GM21737 (cell line): ENCODE results near the gene PNMA8C.
"Not testable (repeated sequence)": the region's sequence is repeated elsewhere in the genome, so short reads cannot be mapped to it uniquely, and the experiment has no call there.

Experiments
- ATAC-seq: cut with Tn5 transposase; IDR thresholded peaks from one replicate; pipeline ENCODE4 v1.9.1; 2021; ENCODE audit warnings: mild to moderate bottlenecking, moderate library complexity; ENCODE audit not compliant: unreplicated experiment

Gene PNMA8C

GRCh38 chr19:46411925-46412649, 16.6 kb downstream of the PNMA8C start:
- no peak for ATAC-seq

- ATAC-seq, result no peak
Measured at GRCh38 chr19:46411088-46411924, 17.4 kb downstream of the PNMA8C start.

GRCh38 chr19:46410205-46411087, 18.3 kb downstream of the PNMA8C start:
- no peak for ATAC-seq

GRCh38 chr19:46409191-46409590, 19.5 kb downstream of the PNMA8C start:
- no peak for ATAC-seq

GRCh38 chr19:46408664-46409039, 20.1 kb downstream of the PNMA8C start:
- no peak for ATAC-seq

GRCh38 chr19:46407856-46408663, 20.7 kb downstream of the PNMA8C start:
- ATAC-seq, result no peak

- ATAC-seq, result no peak
Measured at GRCh38 chr19:46406976-46407375, 21.8 kb downstream of the PNMA8C start.

- no peak for ATAC-seq
Measured at GRCh38 chr19:46404753-46405468, 23.8 kb downstream of the PNMA8C start.

GRCh38 chr19:46404055-46404752, 24.5 kb downstream of the PNMA8C start:
- no peak for ATAC-seq

GRCh38 chr19:46402725-46403124, 26.0 kb downstream of the PNMA8C start:
- ATAC-seq, result no peak

GRCh38 chr19:46397801-46398479, 30.8 kb downstream of the PNMA8C start:
- ATAC-seq, result not testable (repeated sequence)

GRCh38 chr19:46394402-46394797, 34.3 kb downstream of the PNMA8C start:
- ATAC-seq, result no peak

GRCh38 chr19:46393456-46394401, 35.0 kb downstream of the PNMA8C start:
- no peak for ATAC-seq

- no peak for ATAC-seq
Measured at GRCh38 chr19:46392837-46393236, 35.9 kb downstream of the PNMA8C start.

GRCh38 chr19:46392252-46392801, 36.4 kb downstream of the PNMA8C start:
- ATAC-seq, result no peak

- no peak for ATAC-seq
Measured at GRCh38 chr19:46391296-46392251, 37.2 kb downstream of the PNMA8C start.
